Mucosa of descending colon (tissue), 3 donors: ENCODE measurements around the gene LIPH. TPM values are rescaled to one million over a fixed set of nuclear protein-coding genes. Genes with fewer than 3 reads are reported as not detected.

ENCODE experiments used
- ATAC-seq: fragments of 200-7000 bp; cut with Tn5 transposase; one replicate; pipeline ENCODE4 v1.9.1; 2020; ENCODE audit warnings: mild to moderate bottlenecking, moderate library complexity
- DNase-seq, 3 donors: peaks; one replicate each; pipeline ENCODE4 v3.0.0-alpha.2; 2020
- H3K36me3 ChIP-seq: fragments of 200-600 bp; one replicate; pipeline ENCODE4 v1.8.0; 2021; ENCODE audit warnings: low read depth, mild to moderate bottlenecking
- H3K4me1 ChIP-seq: fragments of 200-600 bp; one replicate; pipeline ENCODE4 v1.8.0; 2021; ENCODE audit warnings: low read depth, mild to moderate bottlenecking
- H3K4me3 ChIP-seq: fragments of 200-600 bp; one replicate; pipeline ENCODE4 v1.8.0; 2021; ENCODE audit warnings: mild to moderate bottlenecking
- H3K9me3 ChIP-seq: fragments of 200-600 bp; one replicate; pipeline ENCODE4 v1.8.0; 2021; ENCODE audit warnings: mild to moderate bottlenecking
- intact Hi-C, 2 donors: fragments of 100-400 bp; cut with DNase I in 1 of 2; cut with micrococcal nuclease in 1 of 2; formaldehyde crosslinking; loops; one replicate each; pipeline versions ENCODE4 v1.11.0 to v1.11.1; 2022; cut with DNase I, micrococcal nuclease
- total RNA-seq, 3 donors: library from RNA; stranded (reverse); fragmentation: NEBNext Ultra II Directional in 2 of 3; extraction: Animal tissue kit (Norgen Biotek cat#: 25700) in 2 of 3; gene quantifications; one replicate each; pipeline versions ENCODE4 v1.2.1 to v1.2.4, GENCODE V29; 2021 to 2023
- TF ChIP-seq, protein P1 (sequence below): fragments of 200-600 bp; IDR thresholded peaks from one replicate; pipeline ENCODE4 v1.8.0; 2022; ENCODE audit warnings: antibody characterized with exemption, mild to moderate bottlenecking
- donor health status: DM: no; HTN: no; CAD: no; lungs with moderate emphysema.
- donor health status: DM: no; HTN: no; CAD: no.
- donor health status: DM: no; HTN: yes; CAD: no.

LIPH gene
- total RNA-seq, 3 donors from 2014 or later, result 46.3 to 165 (median 122) TPM

GRCh38 chr3:185585518-185585858, 33.1 kb upstream of the LIPH start:
- H3K4me3 ChIP-seq, result peak overlapping the region; percentile 61
- peaks cover 20% of the 10 kb centered on the region for H3K4me1 ChIP-seq
- TF ChIP-seq, protein P1, sequence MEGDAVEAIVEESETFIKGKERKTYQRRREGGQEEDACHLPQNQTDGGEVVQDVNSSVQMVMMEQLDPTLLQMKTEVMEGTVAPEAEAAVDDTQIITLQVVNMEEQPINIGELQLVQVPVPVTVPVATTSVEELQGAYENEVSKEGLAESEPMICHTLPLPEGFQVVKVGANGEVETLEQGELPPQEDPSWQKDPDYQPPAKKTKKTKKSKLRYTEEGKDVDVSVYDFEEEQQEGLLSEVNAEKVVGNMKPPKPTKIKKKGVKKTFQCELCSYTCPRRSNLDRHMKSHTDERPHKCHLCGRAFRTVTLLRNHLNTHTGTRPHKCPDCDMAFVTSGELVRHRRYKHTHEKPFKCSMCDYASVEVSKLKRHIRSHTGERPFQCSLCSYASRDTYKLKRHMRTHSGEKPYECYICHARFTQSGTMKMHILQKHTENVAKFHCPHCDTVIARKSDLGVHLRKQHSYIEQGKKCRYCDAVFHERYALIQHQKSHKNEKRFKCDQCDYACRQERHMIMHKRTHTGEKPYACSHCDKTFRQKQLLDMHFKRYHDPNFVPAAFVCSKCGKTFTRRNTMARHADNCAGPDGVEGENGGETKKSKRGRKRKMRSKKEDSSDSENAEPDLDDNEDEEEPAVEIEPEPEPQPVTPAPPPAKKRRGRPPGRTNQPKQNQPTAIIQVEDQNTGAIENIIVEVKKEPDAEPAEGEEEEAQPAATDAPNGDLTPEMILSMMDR, result no peak
- H3K36me3 ChIP-seq, result no peaks in the 10 kb centered on the region
- intact Hi-C loops, result no loop called here
- peak in 2 of 3 donors; percentile 47 to 51 for DNase-seq
- ATAC-seq, result peak; percentile 10
- H3K9me3 ChIP-seq, result no peaks in the 10 kb centered on the region

- H3K36me3 ChIP-seq, result no peaks in the 10 kb centered on the region
- ATAC-seq (no peak), DNase-seq (peak in 2 of 3 donors; percentile 25 to 45)
- TF ChIP-seq, protein P1, result no peak
- no peaks in the 10 kb centered on the region for H3K9me3 ChIP-seq
- intact Hi-C loops, result no loop called here
- no peak overlapping the region for H3K4me3 ChIP-seq
- H3K4me1 ChIP-seq, result peaks cover 20% of the 10 kb centered on the region
Observed at GRCh38 chr3:185584686-185585085, 32.3 kb upstream of the LIPH start.

GRCh38 chr3:185583925-185584324, 31.5 kb upstream of the LIPH start:
- DNase-seq (peak in 1 of 3 donors; percentile 30), ATAC-seq (no peak)
- Histone ChIP-seq H3K9me3 (no peaks in the 10 kb centered on the region), H3K4me1 (peaks cover 20% of the 10 kb centered on the region), H3K4me3 (no peak overlapping the region), H3K36me3 (no peaks in the 10 kb centered on the region)
- intact Hi-C loops, result no loop called here
- TF ChIP-seq, protein P1, result no peak

DNA sequence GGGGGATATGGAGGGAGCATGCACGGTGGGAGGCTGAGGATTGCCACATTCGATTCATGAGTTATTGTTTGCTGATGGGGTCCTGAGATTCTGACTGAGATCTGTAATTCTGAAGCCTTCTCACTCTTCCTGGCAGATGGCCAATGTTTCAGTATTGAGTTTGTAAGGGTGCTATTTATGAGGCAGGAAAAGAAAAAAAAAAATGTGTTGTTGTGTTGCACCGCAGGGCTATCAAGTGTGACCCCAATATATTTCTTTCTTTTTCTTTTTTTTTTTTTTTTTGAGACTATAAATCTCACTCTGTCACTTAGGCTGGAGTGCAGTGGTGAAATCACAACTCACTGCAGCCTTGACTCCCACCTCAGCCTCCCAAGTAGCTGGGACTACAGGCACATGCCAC, 30.5 kb upstream of the LIPH start:
- TF ChIP-seq, protein P1, result no peak
- H3K4me1 ChIP-seq, result peaks cover 17% of the 10 kb centered on the region
- intact Hi-C loops, result no loop called here
- H3K4me3 ChIP-seq, result no peak overlapping the region
- H3K9me3 ChIP-seq, result no peaks in the 10 kb centered on the region
- ATAC-seq (no peak), DNase-seq (no peak)
- H3K36me3 ChIP-seq, result no peaks in the 10 kb centered on the region

DNA sequence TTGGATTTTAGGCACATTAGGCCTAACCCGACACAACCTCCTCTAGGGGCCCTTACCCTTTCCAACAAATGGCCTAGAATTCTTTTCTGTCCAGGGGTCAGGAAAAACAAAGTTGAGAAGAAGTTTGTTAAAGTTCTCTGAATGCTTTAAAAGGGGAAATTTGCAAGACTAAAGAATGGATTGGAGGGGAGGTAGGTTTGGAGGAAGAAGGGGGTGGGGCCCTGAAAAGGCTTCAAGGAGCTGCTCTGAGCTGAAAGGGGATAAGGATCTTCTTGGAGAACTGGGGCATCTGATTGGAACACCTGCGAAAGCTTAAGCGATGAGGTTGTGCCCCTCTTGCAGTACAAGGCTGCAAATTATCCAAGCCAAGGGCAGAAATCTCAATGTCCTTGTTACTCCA, 29.8 kb upstream of the LIPH start:
- intact Hi-C loops, result no loop called here
- peaks cover 14% of the 10 kb centered on the region for H3K4me1 ChIP-seq
- no peak overlapping the region for H3K4me3 ChIP-seq
- ATAC-seq (no peak), DNase-seq (no peak)
- no peaks in the 10 kb centered on the region for H3K9me3 ChIP-seq
- H3K36me3 ChIP-seq, result no peaks in the 10 kb centered on the region
- TF ChIP-seq, protein P1, result no peak
